PC-3 (cell line): ENCODE data around the gene GRXCR1.

Source experiments
- EZH2 ChIP-seq: fragments of 300-600 bp; sonication (generic); IDR thresholded peaks from one replicate; pipeline ENCODE4 v1.6.1; 2017; ENCODE audit warnings: antibody characterized with exemption, mild to moderate bottlenecking, low read length; ENCODE audit not compliant: unreplicated experiment
- EZH2phosphoT487 ChIP-seq: fragments of 300-600 bp; sonication (generic); IDR thresholded peaks from 2 replicates; pipeline ENCODE4 v1.6.1; 2018; ENCODE audit warnings: mild to moderate bottlenecking, antibody characterized with exemption, low read length, borderline replicate concordance
- TF ChIP-seq, protein P1 (sequence below): fragments of 300-600 bp; sonication (generic); conservative IDR thresholded peaks from 2 replicates; pipeline ENCODE4 v1.5.1; 2017; ENCODE audit warnings: antibody characterized with exemption, low read depth, mild to moderate bottlenecking, low read length

DNA sequence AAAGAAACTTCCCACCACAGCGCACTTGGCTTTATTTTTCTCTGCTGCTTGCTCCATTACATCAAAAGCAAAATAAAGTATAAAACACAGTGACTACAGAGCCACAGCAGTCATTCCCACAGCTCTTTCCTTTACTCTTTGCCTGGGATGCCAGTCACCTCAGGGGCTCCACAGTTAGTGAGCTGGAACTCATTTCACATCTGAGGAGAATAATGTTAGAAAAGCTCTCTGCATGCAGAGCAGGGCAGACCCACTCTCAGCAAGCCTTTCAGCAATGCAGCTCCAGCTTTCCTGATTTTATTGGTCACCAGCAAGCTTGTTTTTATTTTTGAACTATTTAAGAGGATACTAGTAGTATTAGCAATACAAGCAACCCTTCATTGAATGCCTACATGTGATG, 13.8 kb downstream of the GRXCR1 start:
- TF ChIP-seq, protein P1, sequence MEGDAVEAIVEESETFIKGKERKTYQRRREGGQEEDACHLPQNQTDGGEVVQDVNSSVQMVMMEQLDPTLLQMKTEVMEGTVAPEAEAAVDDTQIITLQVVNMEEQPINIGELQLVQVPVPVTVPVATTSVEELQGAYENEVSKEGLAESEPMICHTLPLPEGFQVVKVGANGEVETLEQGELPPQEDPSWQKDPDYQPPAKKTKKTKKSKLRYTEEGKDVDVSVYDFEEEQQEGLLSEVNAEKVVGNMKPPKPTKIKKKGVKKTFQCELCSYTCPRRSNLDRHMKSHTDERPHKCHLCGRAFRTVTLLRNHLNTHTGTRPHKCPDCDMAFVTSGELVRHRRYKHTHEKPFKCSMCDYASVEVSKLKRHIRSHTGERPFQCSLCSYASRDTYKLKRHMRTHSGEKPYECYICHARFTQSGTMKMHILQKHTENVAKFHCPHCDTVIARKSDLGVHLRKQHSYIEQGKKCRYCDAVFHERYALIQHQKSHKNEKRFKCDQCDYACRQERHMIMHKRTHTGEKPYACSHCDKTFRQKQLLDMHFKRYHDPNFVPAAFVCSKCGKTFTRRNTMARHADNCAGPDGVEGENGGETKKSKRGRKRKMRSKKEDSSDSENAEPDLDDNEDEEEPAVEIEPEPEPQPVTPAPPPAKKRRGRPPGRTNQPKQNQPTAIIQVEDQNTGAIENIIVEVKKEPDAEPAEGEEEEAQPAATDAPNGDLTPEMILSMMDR, result no peak
- TF ChIP-seq EZH2, result no peak
- TF ChIP-seq EZH2phosphoT487, result no peak
